DND-41 (cell line): Measurements from ENCODE around the gene KDM1A.

Experiments
- CTCF ChIP-seq: IDR thresholded peaks from 2 replicates; pipeline ENCODE4 v1.5.1; 2012; ENCODE audit warnings: borderline replicate concordance, low read length, moderate library complexity, mild to moderate bottlenecking; ENCODE audit not compliant: poor library complexity, severe bottlenecking; ENCODE audit errors: extremely low read depth
- EZH2 ChIP-seq: IDR thresholded peaks from 3 replicates; pipeline ENCODE4 v1.6.1; 2012; ENCODE audit warnings: borderline replicate concordance, low read depth, mild to moderate bottlenecking, moderate library complexity, low read length, inconsistent platforms; ENCODE audit not compliant: severe bottlenecking

- TF ChIP-seq CTCF, result no peak
- no peak for TF ChIP-seq EZH2
Observed at GRCh38 chr1:23123528-23123927, 104.3 kb downstream of the KDM1A start.
